HG03066 (cell line): Measurements from ENCODE around the gene SPDEF.

Experiments used
- ATAC-seq: cut with Tn5 transposase; IDR thresholded peaks from one replicate; pipeline ENCODE4 v1.9.1; 2021; ENCODE audit warnings: low read depth; ENCODE audit not compliant: unreplicated experiment

The SPDEF gene

DNA sequence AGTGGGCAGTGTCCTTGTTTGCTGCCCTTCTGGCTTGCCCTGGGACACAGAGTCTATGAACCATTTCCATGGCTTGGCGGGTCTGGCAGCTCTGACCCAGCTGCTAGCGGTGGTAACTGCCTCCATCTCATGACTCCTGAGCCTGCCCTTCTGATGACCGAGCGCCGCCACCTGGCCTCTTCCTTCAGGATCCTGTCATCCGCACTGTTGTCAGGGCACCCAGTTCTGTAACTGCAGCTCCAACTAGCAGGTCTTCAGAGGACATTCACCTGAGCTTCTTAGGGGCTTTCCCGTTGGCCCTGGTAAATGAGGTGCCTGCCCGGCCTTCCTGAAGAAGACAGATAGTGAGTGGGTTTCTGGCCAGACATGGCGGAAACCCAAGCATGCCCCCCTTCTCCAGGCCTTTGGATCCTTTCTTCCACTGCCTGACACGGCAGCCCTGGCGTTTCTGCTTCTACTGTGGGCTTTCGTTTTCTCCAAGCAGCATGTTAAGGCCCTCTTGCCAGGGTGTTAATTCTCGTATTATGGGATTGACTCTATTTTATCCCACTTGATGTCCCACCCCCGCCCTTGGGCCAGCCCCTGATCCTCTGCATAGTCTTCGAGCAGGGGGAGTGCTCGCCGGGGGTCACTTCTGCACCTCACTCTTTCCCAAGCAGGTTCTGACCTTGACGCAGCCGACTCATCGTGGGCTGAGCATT lies 65.6 kb downstream of the SPDEF start:
- no peak for ATAC-seq

DNA sequence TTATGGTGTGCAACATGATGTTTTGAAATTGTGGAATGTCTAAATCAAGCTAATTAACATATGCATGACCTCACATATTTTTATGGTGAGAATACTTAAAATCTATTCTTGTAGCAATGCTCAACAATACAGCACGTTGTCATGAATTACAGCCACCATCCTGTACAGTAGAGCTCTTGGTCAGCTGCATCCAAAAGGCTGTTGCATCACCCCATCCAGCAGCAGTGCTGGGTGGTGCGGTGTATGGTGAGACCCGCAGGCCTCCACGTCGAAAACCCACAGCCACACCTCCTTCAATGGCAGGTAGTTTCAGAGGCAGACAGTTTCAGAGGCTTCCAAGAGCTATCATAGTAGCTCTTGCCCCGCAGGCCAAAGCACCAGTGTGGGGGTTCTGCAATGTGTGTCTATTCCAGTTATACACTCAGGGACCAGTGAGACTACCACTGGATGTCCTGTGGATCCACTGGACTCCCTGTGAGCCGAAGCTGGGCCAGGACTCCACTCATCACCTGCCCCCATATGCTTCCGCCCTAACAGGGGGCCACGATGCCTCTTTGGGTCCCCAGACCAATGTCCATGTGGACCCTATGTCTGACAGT lies 66.8 kb downstream of the SPDEF start:
- ATAC-seq: no peak
